ENCODE measurements around the gene SPOCK1.
"Not testable (repeated sequence)": the region's sequence is repeated elsewhere in the genome, so short reads cannot be mapped to it uniquely, and the experiment has no call there.

SPOCK1 gene

DNA sequence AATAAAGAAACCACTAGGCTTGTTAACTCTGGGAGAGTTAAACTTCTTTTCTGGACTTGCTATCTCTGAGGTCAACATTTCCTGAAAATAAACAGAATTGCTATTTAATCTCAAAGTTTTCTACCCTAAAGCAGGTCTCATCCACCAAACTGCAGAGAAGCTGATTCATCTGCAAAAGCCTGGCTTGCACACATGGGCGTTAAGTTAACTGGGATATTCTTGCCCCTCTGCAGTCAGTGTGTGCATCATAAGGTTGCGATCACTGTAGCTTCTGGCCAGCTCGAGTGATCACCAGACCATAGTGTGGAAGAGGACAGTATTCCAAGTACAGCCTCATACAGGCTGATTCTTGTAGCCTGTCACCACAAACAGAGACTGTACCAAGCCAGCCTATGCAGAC is 99.2 kb downstream of the SPOCK1 start:
- in situ Hi-C loops (cut with MboI; ENCODE audit: low sequenced_read_pairs): no loop called here

DNA sequence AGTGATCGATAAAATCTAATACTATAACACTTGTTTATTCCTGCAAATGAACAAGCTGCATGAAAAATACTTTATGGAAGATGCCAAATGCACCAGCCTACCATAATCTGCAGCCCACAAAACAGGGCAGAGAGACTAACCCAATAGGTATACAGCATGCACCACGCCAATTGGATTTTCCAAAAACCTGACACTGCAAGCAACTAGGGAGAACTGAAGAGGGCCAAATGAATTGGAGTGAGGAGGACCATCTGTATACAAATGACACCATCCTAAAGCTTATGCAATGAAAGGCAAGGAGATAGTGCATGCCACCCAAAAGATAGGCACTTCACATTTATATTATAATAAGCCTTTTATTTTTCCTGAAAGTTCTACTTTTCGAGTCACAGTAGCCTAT is 100.4 kb downstream of the SPOCK1 start:
- in situ Hi-C loops (cut with MboI; ENCODE audit: low sequenced_read_pairs): no loop called here

DNA sequence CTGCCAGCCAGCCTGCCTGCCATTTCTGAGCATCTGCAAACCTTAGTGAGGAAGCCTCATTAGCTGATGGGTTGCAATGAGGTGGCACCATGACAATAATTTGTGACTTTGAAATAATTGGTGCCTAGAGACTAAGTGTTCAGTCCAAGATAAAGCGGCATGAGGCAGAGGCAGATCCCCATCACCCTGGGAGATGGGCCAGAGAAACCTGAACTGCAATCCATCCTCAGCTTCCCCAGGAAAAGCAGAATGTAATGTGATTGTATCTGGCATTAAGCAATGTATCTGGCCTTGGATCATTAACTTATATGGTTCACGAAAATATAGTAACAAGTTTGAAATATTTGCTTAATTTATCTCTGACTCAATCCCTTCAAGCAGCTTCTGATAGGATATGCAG is 101.0 kb downstream of the SPOCK1 start:
- in situ Hi-C loops (cut with MboI; ENCODE audit: low sequenced_read_pairs): no loop called here

DNA sequence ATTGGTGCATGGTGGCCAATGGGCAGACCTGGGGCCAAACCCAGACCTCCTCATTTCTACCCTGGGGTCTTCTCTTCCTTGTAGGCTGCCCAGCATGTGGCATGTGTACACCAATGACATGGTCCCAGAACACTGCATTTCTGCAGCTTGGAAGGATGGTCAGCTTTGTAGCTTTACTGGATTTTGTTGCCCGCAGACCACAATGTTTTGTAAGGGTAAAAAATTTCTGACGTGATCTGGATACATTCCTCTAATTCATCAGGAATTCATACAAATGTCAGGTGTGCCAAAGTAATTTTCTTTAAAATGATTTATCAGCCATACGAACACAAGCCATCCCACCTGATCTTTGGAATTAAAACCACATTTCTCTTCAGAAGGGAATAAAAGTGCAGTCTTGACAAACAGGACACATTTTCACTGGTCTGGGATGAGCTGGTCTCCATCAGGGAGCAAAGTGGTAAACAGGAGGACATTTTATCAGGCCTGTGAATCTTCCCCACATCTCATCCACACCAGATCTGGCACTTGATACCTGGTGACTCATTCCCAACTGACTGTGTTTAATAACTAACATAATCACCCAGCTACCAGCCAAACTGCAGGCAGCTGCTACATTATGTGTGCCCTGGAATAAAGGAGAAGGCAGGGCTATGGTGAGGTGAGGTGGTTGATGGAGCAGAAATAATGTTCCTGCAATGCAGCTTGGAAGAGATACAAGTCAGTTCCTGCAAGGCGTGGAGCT is 103.9 kb downstream of the SPOCK1 start:
- in situ Hi-C loops (cut with MboI; ENCODE audit: low sequenced_read_pairs): no loop called here

DNA sequence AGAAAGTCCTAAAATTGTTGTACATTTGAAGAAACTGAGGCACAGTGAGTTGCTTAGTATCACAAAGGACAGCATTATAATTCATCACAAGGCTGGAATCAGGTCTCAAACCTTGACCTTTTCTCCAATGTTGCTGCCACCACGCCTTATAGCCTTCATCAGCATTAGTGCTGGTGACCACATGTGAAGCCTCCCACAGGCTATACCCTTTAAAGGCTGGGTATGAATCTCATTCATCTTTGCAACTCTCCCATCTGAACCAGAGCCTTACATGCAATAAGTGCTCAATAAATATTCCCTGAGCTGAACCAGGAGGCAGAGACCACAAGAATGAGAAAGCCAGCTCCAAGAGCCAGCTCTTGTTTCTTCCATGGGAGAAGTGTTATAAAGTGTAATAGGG is 104.7 kb downstream of the SPOCK1 start:
- in situ Hi-C loops (cut with MboI; ENCODE audit: low sequenced_read_pairs): no loop called here

DNA sequence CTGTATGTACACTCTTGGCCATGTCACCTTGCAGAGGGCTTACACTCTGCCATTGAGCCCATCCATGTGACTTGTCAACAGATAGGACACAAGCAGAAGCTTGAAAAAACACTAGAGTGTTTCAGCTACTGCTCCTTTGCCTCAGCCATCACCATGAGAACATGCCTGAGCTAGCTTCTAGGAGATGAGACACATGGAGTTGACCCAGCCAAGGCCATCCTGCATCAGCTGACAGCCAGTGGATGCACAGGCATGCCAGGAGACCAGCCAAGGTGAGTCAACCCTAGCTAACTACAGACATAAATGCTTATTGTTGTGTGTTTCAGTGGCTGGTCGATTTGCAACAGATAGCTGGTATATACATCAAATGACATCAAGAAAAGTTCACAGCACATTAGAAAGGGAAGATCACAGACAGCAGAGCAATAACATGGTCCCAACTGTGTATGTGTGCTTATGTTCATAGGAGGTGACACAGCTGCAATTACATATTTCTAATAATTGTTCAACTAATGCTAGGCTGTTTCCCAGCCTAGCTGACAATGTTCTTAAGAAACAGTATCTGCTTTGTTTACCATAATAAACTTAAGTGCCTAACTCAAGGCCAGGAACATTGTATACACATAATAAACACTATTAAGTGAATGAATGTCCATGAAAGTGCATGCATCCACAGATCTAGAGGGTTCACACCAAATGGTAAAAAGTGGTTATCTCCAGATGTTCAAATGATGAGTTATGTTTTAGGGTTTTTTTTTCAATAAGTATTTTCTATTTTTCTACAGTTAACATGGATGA is 105.7 kb downstream of the SPOCK1 start:
- in situ Hi-C loops (cut with MboI; ENCODE audit: low sequenced_read_pairs): no loop called here

DNA sequence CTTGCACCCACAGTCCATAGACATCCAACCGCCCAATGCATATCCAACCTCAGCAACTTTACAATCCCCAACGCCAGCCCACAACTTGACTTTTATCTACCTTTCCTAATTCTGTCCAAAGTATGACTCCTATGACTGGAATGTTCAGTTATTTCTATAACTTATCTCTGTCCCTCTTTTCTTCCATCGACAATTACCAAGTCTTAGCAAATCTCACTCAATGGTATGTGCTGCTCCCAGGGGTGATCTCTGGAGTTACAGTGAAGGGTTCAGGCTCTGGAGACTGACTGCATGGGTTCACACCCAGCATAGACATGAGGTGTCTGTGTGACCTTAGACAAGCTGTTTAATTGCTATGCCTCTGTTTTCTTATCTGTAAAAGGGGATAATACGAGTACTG is 106.9 kb downstream of the SPOCK1 start:
- in situ Hi-C loops (cut with MboI; ENCODE audit: low sequenced_read_pairs): no loop called here

DNA sequence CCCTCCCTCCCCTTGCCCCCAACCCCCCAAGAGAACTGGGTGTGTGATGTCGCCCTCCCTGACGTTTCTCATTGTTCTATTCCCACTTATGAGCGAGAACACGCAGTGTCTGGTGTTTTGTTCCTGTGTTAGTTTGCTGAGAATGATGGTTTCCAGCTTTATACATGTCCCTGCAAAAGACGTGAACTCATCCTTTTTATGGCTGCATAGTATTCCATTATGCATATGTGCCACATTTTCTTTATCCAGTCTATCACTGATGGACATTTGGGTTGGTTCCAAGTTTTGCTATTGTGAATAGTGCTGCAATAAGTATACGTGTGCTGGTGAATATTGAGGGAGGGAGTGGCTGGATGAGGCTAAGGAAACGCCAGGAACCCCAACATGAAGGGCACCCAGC is 108.1 kb downstream of the SPOCK1 start:
- in situ Hi-C loops (cut with MboI; ENCODE audit: low sequenced_read_pairs): not testable (repeated sequence)

DNA sequence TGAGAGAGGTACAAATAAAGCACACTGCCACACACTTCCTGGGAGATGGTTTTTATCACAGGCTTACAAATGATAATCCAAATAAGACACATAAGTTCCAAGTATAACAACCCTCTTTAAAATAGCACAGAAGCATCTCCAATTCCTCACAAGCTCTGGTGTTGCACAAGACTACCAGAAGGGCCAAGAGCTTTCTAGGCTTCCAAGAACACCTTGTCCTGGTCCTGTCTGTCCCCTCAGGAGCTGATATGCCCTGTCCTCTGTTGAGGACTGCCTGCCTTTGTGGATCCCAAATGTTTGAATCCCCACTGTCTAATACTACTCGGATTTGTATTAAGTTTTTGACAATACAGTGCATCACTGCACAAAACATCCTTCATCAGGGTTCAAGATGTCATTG is 110.1 kb downstream of the SPOCK1 start:
- in situ Hi-C loops (cut with MboI; ENCODE audit: low sequenced_read_pairs): no loop called here

DNA sequence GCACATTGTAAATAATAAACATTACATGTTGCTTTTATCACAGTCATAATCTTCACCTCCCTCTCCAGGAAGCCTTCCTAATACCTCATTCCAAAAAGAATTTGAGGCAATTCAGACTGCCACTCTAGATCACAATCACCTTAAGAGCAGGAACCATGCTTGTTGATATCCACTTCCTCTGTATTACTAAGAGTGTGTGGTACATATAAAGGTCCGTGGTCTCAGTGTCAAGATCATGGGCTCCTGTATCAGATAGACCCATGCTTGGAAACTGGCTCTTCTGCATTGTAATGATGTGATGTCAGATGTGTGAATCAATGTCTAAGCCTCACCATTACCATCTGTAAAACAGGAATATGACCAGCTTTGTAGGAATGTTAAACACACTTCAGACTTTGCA is 114.1 kb downstream of the SPOCK1 start:
- in situ Hi-C loops (cut with MboI; ENCODE audit: low sequenced_read_pairs): no loop called here

DNA sequence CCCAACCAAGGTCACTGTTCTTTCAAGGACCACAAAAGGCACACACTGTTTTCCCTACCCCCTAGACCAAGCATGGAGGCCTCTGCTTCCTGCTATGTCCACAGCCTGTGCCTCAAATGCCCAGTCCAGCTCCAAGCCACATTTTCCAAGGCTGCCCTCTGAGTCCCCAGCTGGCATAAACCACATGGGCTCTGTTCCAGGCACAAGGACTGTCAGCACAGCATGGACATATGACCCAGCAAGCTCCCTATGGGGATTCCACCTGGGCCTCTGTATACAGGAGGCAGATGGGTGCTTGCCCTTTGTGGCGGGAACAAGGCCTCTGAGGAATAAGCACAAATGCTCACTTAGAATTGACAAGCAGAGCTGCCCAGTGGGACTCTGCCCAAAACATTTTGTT is 115.2 kb downstream of the SPOCK1 start:
- in situ Hi-C loops (cut with MboI; ENCODE audit: low sequenced_read_pairs): no loop called here

DNA sequence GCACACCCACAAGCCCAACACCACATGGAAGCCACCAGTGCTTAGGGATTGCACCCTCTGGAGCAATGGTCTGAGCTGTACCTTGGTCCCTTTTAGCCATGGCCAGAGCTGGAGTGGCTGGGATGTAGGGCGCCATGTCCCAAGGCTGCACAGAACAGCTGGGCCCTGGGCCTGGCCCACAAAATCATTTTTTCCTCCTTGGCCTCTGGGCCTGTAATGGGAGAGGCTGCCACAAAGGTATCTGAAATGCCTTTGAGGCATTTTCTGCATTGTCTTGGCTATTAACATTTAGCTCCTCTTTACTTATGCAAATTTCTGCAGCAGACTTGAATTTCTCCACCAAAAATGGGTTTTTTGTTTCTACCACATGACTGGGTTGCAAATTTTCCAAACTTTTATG is 117.6 kb downstream of the SPOCK1 start:
- in situ Hi-C loops (cut with MboI; ENCODE audit: low sequenced_read_pairs): no loop called here

DNA sequence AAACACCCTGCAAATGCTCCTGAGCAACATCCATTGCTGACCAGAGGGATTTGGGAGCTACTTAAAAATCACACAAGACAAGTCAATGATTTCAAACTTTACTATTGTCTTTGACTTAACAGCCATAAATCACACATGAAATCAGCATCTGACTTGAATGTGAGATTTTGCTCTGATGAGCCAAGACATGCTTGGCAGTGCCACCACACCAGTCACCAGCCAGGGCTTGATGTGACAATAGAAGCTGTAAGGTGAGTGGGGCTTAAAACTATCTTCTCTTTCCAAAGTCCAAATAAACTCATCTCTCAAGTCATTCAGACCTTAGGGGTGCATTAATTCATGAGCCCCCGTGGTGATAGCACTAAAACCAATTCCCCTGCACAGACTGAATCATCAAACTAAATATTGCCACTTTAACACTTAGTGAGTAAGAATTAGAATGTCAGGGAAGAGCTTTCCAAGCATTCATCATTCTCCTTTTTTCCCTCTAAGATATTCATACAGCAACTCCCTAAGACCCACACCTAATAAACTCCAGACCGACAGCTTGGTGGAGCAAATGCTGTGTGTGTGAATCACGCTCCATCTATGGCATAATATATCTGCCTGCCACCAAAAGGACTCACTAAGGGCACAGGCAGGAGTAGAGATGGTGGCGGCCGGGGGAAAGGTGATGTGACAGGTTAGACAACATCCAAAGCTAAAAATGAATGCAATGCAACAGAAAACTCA is 119.4 kb downstream of the SPOCK1 start:
- in situ Hi-C loops (cut with MboI; ENCODE audit: low sequenced_read_pairs): no loop called here

DNA sequence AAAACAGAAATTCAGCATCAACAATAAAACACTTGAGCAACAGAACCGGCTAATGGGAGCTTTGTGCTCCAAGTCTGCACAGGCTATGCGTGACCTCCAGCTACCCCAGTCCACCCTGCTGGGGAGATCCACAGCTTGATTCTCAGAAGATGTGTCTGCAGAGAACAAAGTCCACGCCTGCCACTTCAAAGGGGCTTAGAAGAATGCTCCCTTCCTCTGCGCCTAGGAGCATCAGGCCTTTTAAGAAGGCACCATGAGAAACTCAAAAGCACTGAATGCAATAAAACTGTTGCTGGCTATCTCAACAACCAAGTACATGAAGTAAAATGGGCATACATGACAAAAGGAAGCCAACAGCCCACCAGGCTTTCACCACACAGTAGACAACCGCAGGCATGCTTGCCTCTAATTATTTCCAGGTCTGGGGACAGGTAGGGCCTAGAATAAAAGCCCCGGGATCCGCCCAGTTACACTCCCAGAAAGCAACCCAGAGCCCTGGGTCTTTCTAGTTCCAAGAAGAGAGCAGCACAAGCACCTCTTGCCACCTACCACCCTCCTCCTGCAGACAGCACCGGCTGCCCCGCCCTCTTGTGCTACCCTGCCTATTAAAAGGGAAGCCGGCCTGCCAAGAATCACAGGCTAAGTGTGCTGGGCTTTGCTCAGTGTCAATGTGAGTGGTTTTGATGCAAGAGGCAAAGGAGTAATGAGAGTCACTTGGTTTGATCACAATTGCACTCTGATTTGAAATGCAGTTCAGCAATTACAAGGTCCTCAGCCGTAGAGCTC is 123.2 kb downstream of the SPOCK1 start:
- in situ Hi-C loops (cut with MboI; ENCODE audit: low sequenced_read_pairs): no loop called here

DNA sequence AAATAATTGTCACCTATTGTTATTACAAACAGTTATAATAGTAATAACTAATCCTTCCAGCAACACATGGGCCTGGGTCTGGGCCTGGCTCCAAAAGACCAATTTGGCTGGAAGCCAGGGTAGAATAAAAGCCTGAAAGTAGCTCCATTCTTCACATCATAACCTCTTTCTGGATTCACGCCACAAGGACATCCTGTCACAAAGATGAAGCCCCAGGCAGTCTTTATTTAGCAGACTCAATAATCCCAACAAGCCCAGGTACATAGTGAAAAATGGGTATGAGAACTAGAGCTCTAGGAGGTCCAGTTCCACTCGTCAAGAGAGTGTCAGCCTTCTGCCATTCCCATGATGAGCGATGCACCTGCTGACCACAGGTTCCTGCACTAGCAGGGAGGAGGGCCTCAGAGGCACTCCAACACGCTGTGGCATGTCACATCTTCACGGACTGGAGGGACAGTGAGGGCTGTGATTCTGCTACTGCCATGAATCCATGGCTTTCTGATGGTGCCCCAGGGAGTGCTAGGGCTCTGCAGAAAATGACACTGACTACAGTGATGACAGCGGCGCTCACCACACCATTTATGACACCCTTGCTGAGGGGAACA is 124.9 kb downstream of the SPOCK1 start:
- in situ Hi-C loops (cut with MboI; ENCODE audit: low sequenced_read_pairs): no loop called here

DNA sequence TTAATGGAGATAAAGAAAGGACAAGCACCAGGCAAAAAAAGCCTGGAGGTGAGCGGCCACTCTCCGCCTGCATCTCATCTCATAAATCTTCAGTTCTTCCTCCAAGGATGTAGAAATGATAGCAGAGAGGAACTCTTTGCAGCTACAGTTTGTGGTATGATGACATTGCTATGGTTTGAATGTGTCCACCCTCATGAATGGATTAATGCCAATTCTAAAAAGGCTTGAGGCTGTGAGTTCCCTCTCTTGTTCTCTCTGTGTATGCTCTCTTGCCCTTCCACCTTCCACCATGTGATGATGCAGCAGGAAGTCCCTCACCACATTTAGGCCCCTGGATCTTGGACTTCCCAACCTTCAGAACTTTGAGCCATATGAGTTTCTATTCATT is 126.4 kb downstream of the SPOCK1 start:
- in situ Hi-C loops (cut with MboI; ENCODE audit: low sequenced_read_pairs): no loop called here

DNA sequence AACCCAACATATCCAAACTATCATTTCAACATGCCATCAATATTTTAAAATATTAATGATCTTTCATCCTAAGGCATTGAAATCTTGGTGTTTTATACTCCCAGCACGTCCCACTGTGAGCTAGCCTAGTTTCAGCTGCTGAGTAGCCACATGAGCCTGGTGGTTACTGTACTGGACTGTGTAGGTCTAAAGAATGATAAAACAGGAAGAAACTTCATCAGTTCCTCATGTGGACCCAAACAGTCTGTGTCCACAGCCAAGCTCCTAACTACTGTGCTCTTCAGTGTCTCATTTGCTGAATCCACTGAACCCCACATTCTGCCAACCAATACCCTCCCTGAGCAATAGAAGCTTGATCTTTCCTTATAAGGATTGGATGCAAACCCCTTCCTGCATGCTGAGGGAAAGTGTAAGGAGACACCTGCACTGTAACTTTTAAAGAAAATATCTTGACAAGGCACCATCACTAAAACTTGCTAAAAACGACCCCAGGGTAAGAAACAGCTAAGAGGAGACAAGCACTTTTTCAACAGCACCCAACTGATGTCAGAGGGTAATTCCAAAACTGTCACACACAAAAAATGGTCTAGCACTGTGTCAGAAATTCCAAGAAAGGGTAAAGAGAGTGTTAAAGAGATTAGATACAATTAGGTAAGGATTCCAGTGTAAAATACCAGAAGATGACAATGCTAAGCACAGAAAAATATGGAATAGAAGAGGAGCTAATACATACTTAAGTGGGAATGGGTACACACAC is 126.9 kb downstream of the SPOCK1 start:
- in situ Hi-C loops (cut with MboI; ENCODE audit: low sequenced_read_pairs): no loop called here

DNA sequence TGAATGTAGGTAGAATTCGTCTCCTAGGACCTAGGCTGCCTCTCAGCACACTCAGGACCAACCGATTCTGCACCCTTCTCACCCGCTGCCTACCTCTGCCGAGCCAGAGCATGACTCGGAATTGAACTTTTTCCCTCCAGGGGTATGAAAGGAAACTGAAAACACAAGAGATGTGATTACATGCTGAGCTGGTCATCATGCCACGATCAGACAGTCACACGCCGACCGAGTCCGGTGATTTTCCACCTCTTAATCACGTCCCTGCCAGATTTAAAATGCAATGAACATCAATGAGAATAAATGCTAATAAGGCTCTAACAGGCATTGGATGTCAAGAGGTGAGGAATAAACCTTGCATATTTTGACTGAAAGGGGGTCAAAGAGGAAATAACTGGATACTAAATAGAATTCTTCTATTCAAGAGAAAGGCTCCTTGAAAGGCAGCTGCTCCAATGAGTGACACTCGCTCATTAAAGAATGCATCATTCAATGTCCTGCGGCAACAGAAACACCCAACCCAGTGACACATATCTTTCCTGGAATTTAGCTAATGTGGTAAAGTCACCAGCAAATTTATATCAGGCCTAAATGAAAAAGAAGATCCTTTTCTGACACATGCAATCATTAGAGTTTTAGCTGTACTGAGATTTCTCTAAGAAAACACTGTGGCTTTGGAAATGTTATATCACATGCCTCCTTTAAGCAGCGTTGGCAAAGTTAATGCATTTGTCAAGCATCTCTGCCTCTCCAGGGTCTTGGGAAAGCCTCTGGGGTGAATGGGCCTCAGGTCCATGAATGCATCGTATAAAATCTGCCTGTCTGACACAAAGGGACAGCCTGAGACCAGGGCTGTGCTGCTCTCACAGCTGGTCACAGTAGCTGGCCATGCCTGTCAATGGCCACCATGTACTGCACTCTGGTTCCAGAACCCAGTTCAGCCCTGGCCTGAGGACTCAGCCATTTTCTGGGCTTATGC is 128.7 kb downstream of the SPOCK1 start:
- in situ Hi-C loops (cut with MboI; ENCODE audit: low sequenced_read_pairs): no loop called here

DNA sequence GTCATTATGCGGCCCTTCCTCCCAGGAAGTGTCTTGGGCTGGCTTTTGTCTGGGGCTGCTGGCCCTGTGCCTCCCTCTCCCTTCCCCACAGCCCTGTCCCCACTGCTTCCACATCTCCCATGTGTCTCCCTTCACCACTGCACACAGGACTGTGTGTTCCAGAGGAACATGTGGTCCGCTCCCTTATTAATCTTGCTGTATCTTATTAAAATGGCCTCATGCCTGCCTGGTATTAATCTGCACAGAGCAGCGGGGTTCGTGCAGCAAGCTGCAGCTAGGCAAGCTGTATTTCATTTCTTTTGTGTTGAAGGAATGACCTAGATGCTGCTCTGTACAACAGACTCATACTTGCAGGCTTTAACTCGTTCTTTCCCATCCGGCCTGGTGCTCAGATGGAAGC is 130.5 kb downstream of the SPOCK1 start:
- in situ Hi-C loops (cut with MboI; ENCODE audit: low sequenced_read_pairs): no loop called here

All from HL-60/S4 treated with phorbol 12-myristate 13-acetate at 8.2 ng/mL for 4 days and 3 days (cell line).